GM19238 (cell line): ENCODE results near the gene CEP76.
A peak's percentile ranks its signal among the peaks of the same experiment; 100 is the strongest.

Experiments used
- DNase-seq: peaks from one replicate; pipeline ENCODE4 v3.0.0; 2011; ENCODE audit warnings: low spot score; ENCODE audit not compliant: insufficient read length

CEP76 gene

DNA sequence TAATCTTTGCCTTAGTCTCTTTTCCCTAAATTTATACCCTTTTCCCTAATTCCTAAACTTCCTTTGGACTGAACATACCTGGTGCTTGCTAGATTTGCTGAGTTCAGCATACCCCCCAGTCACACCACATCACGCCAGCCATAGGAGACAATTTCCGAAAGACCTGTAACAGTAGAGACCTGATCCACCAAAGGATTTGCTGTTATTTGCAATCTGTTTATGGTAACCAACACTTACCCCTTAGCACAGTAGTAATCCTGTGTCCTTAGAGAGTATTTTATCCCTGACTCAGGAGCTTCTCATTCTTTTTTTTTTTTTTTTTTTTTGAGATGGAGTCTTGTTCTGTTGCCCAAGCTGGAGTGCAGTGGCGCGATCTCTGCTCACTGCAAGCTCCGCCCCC, 8.9 kb upstream of the CEP76 start:
- DNase-seq: no peak

DNA sequence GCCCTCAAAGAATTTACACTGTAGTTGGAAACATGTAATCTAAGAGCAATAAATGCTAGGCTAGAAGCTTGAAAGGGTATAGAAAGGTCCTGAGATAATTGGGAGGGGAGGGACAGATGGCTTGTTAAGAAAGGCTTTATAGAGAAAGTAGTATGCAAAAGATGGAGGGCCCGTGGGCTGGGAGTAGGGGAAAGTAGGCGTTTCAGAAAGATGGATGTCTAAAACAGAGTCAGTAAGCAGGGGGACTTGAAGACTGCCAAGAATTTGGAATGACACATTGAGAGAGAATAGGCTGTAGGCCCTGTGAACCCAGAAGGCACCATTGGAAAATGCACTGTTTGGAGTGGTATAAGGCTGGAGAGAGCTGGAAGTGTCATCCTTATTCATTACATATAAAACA, 1.1 kb upstream of the CEP76 start:
- no peak for DNase-seq

DNA sequence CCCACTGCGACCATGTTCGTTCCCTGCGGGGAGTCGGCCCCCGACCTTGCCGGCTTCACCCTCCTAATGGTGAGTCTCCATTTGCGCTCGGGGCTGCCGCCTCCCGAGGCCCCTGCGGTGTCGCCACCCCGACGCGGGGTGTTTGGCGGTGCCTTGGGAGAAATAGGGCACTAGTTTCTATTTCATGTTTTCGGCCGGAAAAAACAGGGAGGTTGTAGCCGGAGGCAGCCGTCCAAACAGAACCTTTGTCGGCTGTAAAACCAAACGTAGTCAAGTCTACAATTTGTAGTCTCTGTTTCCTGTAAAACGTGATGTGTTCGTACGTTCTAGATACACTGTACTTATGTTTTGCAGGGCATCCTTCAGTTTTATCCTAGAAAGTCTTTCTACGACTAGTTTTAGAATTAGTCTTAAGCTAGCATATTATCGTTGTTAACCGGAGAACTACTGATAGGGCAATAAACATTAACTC, 609 bp upstream of the CEP76 start:
- DNase-seq: no peak

DNA sequence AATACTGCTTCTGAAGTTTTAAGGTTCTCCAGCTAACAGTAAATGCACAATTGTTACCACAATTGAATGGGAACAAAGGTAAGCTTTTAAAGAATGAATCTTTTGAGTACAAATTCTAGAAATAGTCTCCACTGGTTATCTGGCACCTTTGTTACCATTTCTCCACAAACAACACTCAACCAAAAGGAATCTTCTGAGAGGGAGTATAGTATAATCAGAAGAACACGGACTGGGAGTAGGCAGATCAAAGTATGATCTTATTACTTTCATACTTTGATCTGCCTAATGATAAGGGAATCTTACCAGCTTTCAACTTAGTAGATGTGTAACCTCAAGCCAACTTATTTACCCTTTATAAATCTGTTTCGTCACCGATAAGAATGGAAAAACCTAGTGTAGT, 1.4 kb downstream of the CEP76 start:
- DNase-seq: no peak

DNA sequence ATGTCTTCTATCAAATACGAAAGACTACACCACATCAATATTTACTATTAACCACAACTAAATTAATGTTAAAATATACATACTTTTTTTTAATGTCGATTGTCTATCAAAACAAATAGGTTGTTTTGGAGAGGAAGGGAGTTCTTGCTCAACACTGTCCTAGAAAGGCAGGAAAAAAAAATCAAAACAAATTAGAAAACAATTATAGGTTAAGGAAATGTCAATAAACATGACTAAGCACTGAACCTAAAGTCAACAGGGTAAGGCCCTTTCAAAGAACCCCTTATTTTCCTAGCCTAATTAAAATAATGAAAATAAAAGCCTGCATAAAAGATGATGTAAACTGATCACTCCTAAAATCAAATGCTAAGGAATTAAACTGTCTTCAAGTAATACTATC, 2.8 kb downstream of the CEP76 start:
- DNase-seq: no peak

DNA sequence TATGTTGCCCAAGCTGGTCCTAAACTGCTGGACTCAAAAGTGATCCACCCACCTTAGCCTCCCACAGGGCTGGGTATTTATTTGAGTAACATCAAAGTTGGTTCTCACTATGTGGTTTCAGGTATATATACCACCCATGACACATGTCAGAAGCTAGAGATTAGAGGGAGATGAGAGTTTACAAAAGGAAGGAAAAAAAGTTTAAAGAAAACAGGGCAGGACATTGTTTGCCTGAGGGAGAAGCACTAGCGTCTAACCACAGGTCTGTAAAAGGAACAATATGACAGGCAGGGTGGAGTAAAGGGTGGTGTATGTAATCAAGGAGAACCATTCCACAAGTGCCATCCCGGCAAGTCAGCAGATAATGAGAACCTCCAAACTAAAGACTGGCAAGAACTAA, 8.5 kb downstream of the CEP76 start:
- DNase-seq: no peak

DNA sequence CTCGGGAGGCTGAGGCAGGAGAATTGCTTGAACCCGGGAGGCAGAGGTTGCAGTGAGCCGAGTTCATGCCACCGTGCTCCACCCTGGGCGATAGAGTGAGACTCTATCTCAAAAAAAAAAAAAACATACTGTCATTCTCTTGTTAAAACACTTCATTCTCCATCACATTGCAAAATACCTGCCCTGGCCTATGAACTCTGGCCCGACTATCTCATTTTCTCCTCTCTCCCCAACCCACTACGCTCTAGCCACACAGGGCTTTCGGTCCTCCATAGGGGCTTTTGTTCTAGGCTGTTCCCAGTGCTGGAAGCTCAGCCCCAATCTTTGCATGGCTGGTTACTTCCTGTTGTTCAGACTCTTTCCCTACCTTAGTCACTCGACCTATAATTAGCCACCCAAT, 10.3 kb downstream of the CEP76 start:
- DNase-seq: no peak

DNA sequence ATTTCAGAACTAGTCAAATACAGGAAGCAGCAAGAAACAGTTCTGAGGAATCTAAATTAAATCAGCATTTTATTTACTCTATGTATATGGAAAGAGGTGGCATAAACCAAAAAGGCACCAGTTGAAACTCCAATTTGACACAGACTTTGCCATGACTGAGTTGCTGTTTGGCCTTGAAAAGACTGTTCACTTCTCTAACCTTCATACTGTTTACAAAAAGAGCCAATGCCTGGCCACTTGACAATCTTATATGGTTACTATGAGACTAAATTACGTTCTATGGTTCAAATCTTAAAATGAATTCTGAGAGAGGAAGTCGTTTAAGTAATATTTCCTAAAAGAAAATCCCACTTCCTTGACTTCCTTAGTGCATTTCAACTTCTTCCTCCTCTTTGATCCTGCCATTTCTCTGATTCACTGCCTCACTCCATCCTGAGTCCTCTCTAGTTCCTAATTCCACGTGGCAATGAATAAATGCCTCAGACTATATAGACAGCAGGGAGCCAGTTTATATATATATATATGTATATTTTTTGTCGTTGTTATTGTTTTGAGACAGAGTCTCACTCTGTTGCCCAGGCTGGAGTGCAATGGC, 13.2 kb downstream of the CEP76 start:
- no peak for DNase-seq

DNA sequence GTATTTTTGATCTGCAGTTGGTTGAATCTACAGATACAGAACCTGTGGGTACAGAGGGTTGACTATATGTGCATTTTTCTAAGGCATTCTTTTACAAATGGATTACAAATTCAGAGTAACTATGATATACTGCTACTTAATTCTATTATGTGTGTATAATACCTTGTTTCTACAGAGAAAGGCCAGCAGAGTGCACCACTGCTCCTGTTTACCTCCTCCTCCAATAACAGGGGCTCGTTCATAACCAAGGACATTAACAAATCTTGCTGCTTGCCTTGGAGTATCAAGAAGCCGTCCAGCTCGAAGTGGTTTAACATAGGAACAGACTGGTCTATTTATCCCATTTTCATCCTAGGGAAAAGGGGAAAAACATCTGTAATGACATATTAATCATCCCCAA, 16.4 kb downstream of the CEP76 start:
- no peak for DNase-seq

DNA sequence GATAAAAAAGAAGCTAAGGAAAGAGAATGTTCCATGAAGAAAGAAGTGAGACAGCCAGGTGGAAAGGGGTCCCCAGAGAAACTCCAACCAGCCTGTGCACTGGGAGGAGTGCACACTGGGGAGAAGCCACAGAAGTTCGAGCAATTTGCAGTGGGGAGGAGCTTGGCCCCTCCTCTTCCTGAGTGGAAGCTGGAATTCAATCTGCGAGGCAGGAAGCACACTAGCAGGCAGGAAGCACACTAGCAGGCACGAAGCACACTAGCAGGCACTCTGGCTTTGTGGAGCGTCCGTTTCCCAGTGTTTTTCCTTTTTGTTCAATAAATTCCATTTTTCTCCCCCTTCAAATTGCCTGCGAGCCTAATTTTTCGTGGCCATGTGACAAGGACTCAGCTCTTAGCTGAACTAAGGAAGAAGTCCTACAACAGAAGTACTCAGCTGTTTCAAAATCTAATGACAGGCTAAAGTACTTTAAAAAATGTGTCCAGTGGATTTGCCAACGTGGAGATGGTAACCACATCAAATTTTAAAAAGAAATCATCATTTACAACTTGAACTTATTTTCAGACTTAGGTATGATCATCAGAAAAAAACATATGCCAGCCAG, 23.2 kb downstream of the CEP76 start:
- no peak for DNase-seq

DNA sequence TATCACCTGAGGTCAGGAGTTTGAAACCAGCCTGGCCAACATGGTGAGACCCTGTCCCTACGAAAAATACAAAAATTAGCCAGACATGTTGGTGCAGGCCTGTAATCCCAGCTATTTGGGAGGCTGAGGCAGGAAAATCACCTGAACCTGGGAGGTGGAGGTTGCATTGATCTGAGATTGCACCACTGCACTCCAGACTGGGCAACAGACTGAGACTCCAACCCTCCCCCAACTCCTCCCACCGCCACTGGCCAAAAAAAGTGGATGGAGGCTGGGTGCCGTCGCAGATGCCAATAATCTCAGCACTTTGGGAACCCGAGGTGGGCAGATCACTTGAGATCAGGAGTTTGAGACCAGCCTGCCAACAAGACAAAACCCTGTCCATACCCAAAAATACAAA, 34.5 kb downstream of the CEP76 start:
- DNase-seq: no peak

DNA sequence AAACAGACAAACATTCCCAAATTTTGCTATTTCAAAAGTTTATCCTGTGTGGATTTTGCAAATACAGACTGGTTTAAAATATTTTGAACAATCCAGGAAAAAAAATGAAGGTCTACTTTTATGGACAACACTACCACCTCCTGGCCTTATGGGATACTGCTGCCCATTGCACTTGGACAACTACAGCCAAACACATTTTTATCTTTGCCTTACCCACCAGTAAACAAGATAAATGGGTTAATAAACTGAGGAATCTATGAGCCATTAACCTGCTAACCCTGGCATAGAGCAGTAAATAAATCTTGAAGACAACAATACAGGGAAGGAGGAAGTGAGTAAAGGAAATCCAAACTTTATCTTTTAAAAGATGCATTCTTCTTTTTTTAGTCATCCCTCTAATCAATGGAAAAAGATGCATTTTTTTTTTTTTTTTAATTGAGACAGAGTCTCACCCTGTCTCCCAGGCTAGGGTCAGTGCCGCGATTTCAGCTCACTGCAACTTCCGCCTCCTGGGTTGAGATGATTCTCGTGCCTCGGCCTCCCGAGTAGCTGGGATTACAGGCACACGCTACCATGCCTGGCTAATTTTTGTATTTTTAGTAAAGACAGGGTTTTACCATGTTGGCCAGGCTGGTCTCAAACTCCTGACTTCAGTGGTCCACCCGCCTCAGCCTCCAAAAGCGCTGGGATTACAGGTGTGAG, 42.5 kb downstream of the CEP76 start:
- peak; percentile 23 for DNase-seq

DNA sequence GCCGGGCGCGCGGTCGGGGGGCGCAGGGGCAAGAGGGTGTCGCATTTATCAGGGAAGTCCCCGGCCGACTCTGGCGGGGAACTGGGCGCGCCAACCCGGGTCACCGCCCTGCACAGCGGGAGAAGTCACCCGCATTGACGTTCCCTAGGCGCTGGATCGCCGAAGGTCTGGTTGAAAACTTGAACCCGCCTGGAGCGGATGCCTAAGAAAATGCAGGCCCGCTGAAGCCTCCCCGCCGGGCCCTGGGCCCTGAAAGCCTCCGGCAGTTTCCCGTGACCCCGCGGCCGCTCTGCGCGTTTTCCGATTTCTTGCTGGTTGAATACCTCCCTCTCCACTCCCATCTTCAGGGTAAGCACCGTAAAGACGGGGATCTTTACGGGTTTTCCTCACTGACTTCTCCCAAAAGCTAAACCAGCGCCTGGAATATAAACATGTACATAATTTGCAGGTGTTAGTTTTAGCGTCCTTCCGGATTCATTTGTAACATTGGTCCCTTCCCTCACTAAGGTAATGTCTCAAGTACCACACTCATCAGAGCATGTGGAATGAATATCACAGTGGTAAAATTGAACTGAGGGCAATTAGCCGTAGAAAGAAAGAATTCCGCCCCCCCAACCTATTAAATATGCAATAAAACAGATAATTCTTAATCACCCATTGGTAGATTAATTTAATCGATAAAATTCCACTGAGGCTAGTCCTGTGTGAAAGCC, 43.9 kb downstream of the CEP76 start:
- peak; percentile 12 for DNase-seq

DNA sequence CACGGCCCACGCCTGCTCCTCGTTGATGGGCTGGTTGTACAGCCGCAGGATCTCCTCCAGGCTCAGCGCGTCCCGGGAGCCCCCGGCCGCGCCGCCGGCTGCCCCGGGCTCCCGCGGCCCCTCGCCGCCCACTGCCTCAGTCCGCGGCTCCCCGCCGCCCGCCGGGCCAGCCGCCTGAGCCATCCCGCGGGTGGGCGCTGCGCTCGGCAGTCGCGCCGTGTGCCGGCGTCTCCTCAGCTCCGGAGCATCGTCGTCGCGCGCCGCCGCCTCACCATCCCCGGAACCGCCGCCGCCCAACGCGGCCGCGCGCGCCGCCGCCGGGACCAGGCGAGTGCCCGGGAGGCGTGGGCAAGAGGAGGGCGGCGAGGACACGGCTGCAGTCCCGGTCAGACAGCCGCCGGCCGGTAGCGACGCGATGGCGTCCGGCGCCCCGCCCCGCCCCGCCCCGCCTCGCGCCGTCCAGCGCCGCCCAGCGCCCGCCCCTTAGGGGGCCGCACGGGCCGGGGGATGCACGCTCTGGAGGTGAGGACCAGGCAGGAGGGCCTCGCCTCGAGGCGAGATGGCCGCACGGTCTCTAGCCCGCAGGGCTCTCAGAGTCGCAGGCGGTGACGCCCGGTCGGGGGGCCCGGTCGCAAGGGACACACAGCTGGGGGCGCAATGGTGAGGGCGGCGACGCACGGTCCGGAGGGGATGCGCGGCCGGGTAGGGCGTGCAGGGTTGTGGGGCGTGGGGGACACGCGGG, 44.7 kb downstream of the CEP76 start, which contains the start of gene SPIRE1:
Gene SPIRE1, minus strand, starts transcription at position 424 of the 742 bp plus-strand sequence. Its CDS starts 241 bp downstream, at position 183.
- DNase-seq: peak; percentile 44

DNA sequence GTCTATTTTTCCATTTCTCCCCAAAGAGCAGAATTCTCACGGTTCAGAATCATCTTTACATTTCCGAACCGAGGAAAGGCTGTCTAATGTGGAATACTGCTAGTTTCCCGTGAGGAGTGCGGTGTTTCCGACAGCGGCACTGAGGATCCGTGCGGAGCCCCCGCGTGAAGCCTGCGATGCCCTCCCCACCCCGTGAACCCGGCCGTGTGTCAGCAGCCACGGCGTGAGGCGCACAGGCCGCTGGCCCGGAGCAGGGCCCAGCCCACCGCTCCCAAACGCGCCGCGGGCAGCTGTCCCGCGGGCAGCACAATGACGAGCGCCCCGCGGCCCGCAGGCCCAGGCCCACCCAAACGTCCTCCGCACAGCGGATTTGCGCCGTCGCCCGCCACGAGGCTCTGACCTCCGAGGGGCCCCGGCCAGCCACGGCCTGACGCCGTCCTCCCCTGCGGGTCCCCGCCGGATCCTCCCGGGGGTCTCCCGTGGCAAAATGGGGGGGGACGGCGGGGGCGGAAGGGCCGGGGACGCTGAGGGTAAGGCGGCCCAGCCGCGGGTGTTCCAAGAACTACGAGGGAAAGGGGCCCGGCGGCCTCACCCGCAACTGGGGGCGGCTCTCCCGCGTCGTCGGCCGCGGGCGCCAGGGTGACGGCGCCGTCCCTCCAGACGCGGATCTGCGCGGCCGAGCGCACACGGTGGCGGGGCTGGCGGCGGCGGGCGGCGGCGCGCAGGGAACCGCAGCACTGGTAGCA, 45.4 kb downstream of the CEP76 start:
- peak; percentile 4 for DNase-seq

DNA sequence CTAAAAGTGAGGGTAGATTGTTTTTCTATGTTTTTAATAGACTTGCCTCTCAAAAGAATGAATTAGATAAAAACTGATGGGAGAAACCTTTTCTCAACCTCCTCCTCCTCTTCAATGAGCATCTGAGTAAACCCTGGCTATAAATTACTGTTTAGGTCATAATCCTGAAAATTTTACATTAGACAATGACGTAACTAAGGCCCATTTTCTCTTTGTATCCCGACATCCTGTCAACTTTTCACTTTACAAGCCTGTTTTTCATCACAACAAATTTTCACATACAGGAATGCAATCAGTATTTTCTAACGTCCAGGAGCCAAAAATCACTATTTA, 46.0 kb downstream of the CEP76 start:
- DNase-seq: no peak

DNA sequence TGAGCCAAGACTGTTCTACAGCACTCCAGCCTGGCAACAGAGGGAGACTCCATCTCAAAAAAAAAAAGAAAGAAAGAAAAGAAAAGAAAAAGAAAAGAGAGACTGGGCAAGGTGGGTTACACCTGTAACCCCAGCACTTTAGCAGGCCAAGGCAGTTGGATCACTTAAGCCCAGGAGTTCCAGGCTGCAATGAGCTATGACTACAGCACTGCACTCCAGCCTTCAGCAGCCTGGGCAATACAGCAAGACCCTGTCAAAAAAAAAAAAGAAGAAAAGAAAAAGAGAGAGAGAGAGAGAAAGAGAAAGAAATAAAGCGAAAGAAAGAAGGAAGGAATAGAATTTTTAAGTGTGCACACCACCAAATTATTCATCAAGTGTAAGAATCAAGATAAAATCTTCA, 47.6 kb downstream of the CEP76 start:
- no peak for DNase-seq

DNA sequence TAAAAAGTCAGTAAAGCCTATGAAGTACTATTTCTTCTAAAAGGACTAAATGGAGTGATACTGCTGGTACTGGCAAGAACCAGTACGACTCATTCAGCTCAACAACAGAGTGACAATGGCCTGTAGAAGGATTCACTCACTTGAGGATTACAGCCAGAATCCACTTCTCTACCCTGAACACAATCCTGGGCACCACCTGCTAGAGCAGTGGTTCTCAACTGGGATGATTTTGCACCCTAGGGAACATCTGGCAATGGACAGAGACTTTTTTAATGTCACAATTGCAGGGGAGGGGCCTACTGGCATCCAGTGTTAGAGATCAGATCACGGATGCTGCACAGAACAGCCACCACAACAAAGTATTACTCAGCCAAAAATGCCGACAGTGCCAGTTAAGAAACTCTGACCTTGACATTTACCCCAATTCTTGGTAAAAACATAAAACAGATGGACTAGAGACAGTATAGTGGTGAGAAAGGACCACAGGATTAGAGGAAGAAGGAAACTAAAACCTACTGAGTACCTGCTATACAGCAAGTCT, 49.6 kb downstream of the CEP76 start:
- DNase-seq: no peak

DNA sequence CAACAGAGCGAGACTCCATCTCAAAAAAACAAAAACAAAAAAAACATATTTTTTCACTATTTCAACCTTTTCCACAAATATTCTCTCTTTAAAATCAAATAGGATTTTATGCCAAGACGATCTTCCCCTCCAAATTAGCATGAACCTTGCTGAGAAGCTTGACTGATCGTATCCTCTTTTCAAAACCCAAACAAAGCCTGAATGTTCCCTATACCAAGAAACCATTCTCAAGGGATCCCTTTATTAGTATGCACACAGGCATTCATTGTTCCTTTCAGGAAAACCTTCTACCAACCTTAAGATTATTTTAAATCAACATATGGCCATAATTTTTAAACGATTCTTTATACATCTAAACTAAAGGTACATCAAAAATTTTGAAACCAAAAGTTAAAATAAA, 50.9 kb downstream of the CEP76 start:
- DNase-seq: no peak

DNA sequence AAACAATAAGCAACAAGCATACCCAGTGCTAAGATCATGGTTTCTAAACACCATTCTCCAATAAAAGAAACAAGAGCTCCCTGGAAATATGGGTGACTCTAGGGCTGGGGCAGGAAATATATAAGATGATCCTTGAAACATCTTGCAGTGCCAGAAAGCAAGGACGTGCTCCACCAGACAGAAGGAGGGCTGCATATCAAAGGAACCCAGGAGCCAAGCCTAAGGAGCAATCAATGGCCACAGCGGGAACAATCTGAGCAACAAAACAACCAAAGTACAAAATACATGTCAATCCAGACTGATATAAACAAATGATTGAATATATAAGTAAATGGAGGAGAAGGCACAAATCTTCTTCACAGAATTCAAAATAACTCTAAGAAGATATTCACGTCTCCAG, 54.8 kb downstream of the CEP76 start:
- no peak for DNase-seq

DNA sequence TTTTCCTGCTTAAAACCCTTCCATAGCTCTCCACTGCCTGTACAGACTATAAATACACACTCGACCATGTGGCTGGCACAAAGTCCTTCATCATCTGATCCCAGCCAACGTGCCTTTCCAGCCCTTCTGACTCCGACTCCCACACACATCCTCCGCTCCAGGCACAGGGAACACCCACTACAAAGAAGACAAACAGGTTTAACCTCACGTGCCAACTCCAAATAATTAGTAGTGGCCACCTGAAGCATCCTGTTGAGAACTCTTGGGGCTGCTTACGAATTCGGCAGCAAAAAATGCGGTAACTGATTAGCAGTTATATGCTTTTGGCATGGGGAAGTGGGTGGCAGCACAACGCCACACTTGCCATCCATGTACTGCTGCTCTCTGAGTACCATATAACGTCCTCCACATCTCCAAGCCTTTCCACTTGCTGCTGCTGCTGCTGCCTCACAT, 56.7 kb downstream of the CEP76 start:
- DNase-seq: no peak
